MM.1S (cell line): Measurements from ENCODE around the gene CAND2.

ENCODE experiments used
- EZH2 ChIP-seq: fragments of 300-600 bp; sonication (generic); optimal IDR thresholded peaks from 2 replicates; pipeline ENCODE3; 2017; ENCODE audit warnings: low read depth, mild to moderate bottlenecking, antibody characterized with exemption, low read length, mixed read lengths
- TF ChIP-seq, protein P1 (sequence below): fragments of 300-600 bp; sonication (generic); IDR thresholded peaks from 2 replicates; pipeline ENCODE4 v1.5.1; 2016; ENCODE audit warnings: antibody characterized with exemption, low read length, mixed read lengths

DNA sequence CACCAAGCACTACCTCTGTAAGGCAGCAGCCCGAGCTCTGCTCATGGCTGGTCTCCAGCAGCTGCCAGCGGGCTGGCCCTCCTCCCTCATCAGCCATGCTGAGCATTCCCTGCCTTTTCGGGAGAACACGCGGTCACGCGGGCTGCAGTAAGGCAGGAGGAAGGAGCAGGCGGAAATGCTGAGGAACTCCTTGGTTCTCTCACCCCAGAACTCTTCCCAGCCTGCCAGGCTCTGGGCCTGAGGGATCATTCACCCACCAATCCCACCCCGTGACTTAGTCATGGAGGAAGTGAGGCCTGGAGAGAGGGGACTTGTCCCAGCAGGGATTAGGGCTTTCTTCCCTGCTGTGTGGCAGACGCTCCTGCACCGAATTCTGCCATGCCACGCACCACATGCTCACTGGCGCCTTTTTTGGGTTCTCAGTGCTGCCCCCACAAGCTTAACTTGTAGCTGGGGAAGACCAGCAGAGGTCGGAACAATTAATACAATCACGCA, 87.8 kb downstream of the CAND2 start:
- TF ChIP-seq, protein P1, sequence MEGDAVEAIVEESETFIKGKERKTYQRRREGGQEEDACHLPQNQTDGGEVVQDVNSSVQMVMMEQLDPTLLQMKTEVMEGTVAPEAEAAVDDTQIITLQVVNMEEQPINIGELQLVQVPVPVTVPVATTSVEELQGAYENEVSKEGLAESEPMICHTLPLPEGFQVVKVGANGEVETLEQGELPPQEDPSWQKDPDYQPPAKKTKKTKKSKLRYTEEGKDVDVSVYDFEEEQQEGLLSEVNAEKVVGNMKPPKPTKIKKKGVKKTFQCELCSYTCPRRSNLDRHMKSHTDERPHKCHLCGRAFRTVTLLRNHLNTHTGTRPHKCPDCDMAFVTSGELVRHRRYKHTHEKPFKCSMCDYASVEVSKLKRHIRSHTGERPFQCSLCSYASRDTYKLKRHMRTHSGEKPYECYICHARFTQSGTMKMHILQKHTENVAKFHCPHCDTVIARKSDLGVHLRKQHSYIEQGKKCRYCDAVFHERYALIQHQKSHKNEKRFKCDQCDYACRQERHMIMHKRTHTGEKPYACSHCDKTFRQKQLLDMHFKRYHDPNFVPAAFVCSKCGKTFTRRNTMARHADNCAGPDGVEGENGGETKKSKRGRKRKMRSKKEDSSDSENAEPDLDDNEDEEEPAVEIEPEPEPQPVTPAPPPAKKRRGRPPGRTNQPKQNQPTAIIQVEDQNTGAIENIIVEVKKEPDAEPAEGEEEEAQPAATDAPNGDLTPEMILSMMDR = no peak
- TF ChIP-seq EZH2 = no peak
